Hepatocyte (in vitro differentiated cells): Measurements from ENCODE around the gene RBM19.

Experiments
- CTCF ChIP-seq: fragments of 200-600 bp; sonication (generic); IDR thresholded peaks from 2 replicates; pipeline ENCODE4 v1.5.1; 2016; ENCODE audit warnings: antibody characterized with exemption, mild to moderate bottlenecking; ENCODE audit not compliant: poor library complexity
- EZH2 ChIP-seq: fragments of 200-600 bp; sonication (generic); IDR thresholded peaks from 2 replicates; pipeline ENCODE4 v1.6.1; 2016; ENCODE audit warnings: antibody characterized with exemption, mild to moderate bottlenecking, borderline replicate concordance

DNA sequence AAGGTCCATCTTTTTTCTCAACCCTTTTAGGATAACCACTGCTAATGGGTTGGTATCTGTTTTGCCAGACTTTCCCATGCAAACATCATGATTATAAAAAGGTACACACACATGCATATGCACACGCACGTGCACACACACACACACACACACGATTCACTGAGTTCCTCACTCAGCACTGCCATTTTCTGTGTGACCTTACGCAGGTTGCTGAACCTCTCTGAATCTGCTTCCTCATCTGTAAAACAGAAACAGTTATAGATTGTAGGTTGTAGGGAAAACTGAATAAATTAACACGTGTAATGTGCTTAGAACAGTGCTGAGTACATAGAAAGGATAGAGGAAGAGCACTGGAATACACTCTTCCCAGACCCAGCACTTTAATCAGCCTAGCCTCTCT is 182.3 kb downstream of the RBM19 start:
- TF ChIP-seq EZH2 (no peak), CTCF (no peak)
